DND-41 (cell line): Measurements from ENCODE around the gene EEF2K.

Experiments
- ATAC-seq: fragments of 200-7000 bp; cut with Tn5 transposase; 3 replicates; pipeline ENCODE4 v1.9.1; 2021; ENCODE audit warnings: low read depth; ENCODE audit not compliant: insufficient read depth
- DNase-seq: peaks from one replicate; pipeline ENCODE4 v3.0.0-alpha.2; 2020
- H2AFZ ChIP-seq: 2 replicates; pipeline ENCODE4 v1.6.0; 2012; ENCODE audit warnings: low read depth, low read length
- H3K27ac ChIP-seq: 2 replicates; pipeline ENCODE4 v1.5.1; 2012; ENCODE audit warnings: low read length, inconsistent platforms
- H3K27me3 ChIP-seq: fragments of 200-600 bp; sonication (generic); 2 replicates; pipeline ENCODE4 v1.6.0; 2012; ENCODE audit warnings: low read length, mild to moderate bottlenecking, inconsistent platforms; ENCODE audit not compliant: insufficient read depth, poor library complexity
- H3K36me3 ChIP-seq: 2 replicates; pipeline ENCODE4 v1.5.1; 2012; ENCODE audit warnings: low read length, inconsistent platforms; ENCODE audit not compliant: insufficient read depth
- H3K4me1 ChIP-seq: 2 replicates; pipeline ENCODE4 v1.5.1; 2012; ENCODE audit warnings: mild to moderate bottlenecking, low read length; ENCODE audit not compliant: insufficient read depth
- H3K4me2 ChIP-seq: 2 replicates; pipeline ENCODE4 v1.6.0; 2012; ENCODE audit warnings: mild to moderate bottlenecking, moderate library complexity, low read length, inconsistent platforms; ENCODE audit not compliant: insufficient read depth
- H3K4me3 ChIP-seq, 2 experiments: fragments of 200-600 bp in 1 of 2; shearing (Covaris generic) in 1 of 2; 2 replicates each; pipeline ENCODE4 v1.5.1; 2012 to 2016; ENCODE audit warnings: inconsistent platforms in 2 of 2, low read length in 2 of 2, mild to moderate bottlenecking in 2 of 2, low read depth in 1 of 2, moderate library complexity in 1 of 2
- H3K79me2 ChIP-seq: 2 replicates; pipeline ENCODE4 v1.6.0; 2012; ENCODE audit warnings: low read length, inconsistent platforms; ENCODE audit not compliant: insufficient read depth
- H3K9ac ChIP-seq: 2 replicates; pipeline ENCODE4 v1.6.0; 2012; ENCODE audit warnings: low read depth, mild to moderate bottlenecking, inconsistent platforms, low read length, moderate library complexity
- H3K9me3 ChIP-seq: 2 replicates; pipeline ENCODE4 v1.5.1; 2012; ENCODE audit warnings: low read length, moderate library complexity, mild to moderate bottlenecking, inconsistent platforms; ENCODE audit not compliant: insufficient read depth, severe bottlenecking
- H4K20me1 ChIP-seq: 2 replicates; pipeline ENCODE4 v1.6.0; 2012; ENCODE audit warnings: low read length; ENCODE audit not compliant: insufficient read depth
- EZH2 ChIP-seq: IDR thresholded peaks from 3 replicates; pipeline ENCODE4 v1.6.1; 2012; ENCODE audit warnings: borderline replicate concordance, low read depth, mild to moderate bottlenecking, moderate library complexity, low read length, inconsistent platforms; ENCODE audit not compliant: severe bottlenecking
- TF ChIP-seq, protein P1 (sequence below): IDR thresholded peaks from 2 replicates; pipeline ENCODE4 v1.5.1; 2012; ENCODE audit warnings: borderline replicate concordance, low read length, moderate library complexity, mild to moderate bottlenecking; ENCODE audit not compliant: poor library complexity, severe bottlenecking; ENCODE audit errors: extremely low read depth

The EEF2K gene

DNA sequence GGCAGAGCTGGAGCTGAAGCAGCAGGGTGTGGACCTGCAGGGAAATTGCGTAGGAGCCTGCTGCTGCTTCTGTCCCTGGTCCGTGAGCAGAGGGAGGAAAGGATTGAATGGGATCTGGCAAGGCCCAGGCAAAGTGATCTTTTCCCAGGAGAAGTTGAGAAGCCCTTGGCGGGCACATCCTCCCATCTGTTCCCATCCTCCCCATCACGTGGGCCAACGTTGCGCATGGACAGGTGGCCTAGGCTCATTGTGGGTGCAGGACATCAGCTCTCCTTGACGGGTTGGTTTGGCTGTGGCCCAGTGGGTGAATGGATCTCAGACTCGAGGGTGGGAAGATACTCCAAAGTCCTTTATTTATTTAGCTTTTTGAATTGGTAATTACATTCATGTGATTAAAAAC lies 61.7 kb downstream of the EEF2K start:
- TF ChIP-seq, protein P1, sequence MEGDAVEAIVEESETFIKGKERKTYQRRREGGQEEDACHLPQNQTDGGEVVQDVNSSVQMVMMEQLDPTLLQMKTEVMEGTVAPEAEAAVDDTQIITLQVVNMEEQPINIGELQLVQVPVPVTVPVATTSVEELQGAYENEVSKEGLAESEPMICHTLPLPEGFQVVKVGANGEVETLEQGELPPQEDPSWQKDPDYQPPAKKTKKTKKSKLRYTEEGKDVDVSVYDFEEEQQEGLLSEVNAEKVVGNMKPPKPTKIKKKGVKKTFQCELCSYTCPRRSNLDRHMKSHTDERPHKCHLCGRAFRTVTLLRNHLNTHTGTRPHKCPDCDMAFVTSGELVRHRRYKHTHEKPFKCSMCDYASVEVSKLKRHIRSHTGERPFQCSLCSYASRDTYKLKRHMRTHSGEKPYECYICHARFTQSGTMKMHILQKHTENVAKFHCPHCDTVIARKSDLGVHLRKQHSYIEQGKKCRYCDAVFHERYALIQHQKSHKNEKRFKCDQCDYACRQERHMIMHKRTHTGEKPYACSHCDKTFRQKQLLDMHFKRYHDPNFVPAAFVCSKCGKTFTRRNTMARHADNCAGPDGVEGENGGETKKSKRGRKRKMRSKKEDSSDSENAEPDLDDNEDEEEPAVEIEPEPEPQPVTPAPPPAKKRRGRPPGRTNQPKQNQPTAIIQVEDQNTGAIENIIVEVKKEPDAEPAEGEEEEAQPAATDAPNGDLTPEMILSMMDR, result no peak
- TF ChIP-seq EZH2, result no peak
- ATAC-seq, result no peak

DNA sequence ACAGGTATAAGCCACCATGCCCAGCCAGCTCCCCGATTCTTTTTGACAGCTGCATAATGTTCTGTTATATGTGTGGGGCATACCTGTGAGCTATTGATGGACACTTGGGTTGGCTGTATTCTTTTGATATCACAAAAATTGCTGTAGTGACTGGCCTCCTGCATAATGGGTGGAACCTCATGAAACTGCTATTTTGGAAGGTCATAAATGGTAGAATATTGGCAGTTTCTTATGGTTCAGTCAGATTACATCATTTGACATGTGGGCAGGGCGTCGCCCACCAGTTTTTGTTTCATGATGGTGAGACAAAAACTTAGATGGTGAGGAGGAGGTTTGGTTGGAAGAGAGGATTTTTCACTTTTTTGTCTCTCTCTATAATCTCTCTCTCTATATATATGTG lies 64.4 kb downstream of the EEF2K start:
- Histone ChIP-seq H3K27ac (no peak overlapping the region), H3K79me2 (no peaks in the 10 kb centered on the region), H3K9me3 (no peaks in the 10 kb centered on the region), H3K9ac (no peak overlapping the region), H3K27me3 (no peaks in the 10 kb centered on the region), H3K4me2 (no peak overlapping the region), H3K4me1 (no peaks in the 10 kb centered on the region), H3K4me3 (no peak overlapping the region), H3K36me3 (peaks cover 39% of the 10 kb centered on the region), H4K20me1 (no peaks in the 10 kb centered on the region), H2AFZ (no peak overlapping the region)
- ATAC-seq, result no peak
- DNase-seq, result no peak
- TF ChIP-seq EZH2, result no peak
- TF ChIP-seq, protein P1, result no peak

More for the DNA sequence above, 61.7 kb downstream of the EEF2K start:
- H3K79me2 ChIP-seq, result no peaks in the 10 kb centered on the region
- no peaks in the 10 kb centered on the region for H3K4me1 ChIP-seq
- no peak overlapping the region for H2AFZ ChIP-seq
- H3K36me3 ChIP-seq, result peaks cover 26% of the 10 kb centered on the region; the same call in 1 of the 2 replicates
- H3K9me3 ChIP-seq, result no peaks in the 10 kb centered on the region
- H4K20me1 ChIP-seq, result no peaks in the 10 kb centered on the region
- H3K27ac ChIP-seq, result no peak overlapping the region
- DNase-seq, result no peak
- no peak overlapping the region for H3K4me2 ChIP-seq
- H3K4me3 ChIP-seq, result no peak overlapping the region
- no peak overlapping the region for H3K9ac ChIP-seq
- no peaks in the 10 kb centered on the region for H3K27me3 ChIP-seq

DNA sequence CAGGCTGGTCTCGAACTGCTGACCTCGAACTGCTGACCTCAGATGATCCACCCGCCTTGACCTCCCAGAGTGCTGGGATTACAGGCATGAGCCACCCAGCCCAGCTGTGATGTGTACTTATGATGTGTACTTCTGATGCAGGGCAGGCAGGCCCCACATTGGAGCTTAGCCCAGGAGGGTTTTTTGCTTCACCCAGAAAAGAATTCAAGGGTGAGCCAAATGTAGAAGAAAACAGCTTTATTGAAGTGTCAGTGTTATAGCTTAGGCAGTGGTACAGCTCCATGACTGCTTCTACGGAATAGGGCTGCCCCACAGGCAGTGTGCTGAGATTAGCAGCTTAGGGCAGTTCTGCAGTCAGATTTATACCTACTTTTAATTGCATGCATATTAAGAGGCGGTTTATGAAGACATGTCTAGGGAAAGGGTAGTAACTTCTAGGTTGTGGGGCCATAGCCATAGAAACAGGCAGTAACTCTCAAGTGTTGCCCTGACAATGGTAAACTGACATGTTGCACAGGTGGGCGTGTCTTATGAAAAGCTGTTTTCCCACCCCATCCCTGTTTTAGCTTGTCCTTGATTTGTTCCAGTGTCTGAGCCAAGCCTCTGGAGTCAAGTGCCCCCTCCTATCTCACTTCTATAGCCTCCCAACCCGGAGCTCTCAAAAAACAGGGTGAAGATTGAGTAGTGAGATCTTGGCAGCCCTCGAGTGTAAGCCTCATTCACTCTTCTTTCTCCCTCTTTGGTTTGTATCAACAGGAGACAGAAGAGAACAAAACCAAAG lies 67.0 kb downstream of the EEF2K start:
- no peak overlapping the region for H3K27ac ChIP-seq
- no peak overlapping the region for H3K4me2 ChIP-seq
- no peak overlapping the region for H3K9ac ChIP-seq
- H3K4me1 ChIP-seq, result no peaks in the 10 kb centered on the region
- H2AFZ ChIP-seq, result no peak overlapping the region
- H3K4me3 ChIP-seq, result no peak overlapping the region
- ATAC-seq (no peak), DNase-seq (no peak)
- no peaks in the 10 kb centered on the region for H4K20me1 ChIP-seq
- H3K9me3 ChIP-seq, result no peaks in the 10 kb centered on the region
- H3K36me3 ChIP-seq, result peaks cover 30% of the 10 kb centered on the region
- H3K27me3 ChIP-seq, result no peaks in the 10 kb centered on the region
- H3K79me2 ChIP-seq, result no peaks in the 10 kb centered on the region
- TF ChIP-seq, protein P1, result no peak
